Left lung (tissue), 14 donors: ENCODE measurements around the gene ATF6. TPM values are rescaled to one million over a fixed set of nuclear protein-coding genes. Genes with fewer than 3 reads are reported as not detected.

Source experiments
- ATAC-seq: fragments of 200-7000 bp; cut with Tn5 transposase; one replicate; pipeline ENCODE4 v1.9.1; 2020; ENCODE audit warnings: moderate library complexity
- DNase-seq, 4 donors: peaks; one replicate each; pipeline ENCODE4 v3.0.0-alpha.2; 2013 to 2020
- H3K27ac ChIP-seq, 2 donors: fragments of 200-600 bp; sonication (generic) in 1 of 2; one replicate each; pipeline versions ENCODE4 v1.5.0 to v1.8.0; 2020 to 2021
- H3K27me3 ChIP-seq, 2 donors: fragments of 200-600 bp; sonication (generic) in 1 of 2; one replicate each; pipeline versions ENCODE4 v1.5.0 to v1.8.0; 2020 to 2021
- H3K36me3 ChIP-seq, 2 donors: fragments of 200-600 bp; sonication (generic) in 1 of 2; one replicate each; pipeline versions ENCODE4 v1.5.0 to v1.8.0; 2020 to 2021
- H3K4me1 ChIP-seq, 2 donors: fragments of 200-600 bp; one replicate each; pipeline ENCODE4 v1.8.0; 2021
- H3K4me3 ChIP-seq, 2 donors: fragments of 200-600 bp; sonication (generic) in 1 of 2; one replicate each; pipeline versions ENCODE4 v1.5.0 to v1.8.0; 2020 to 2021; ENCODE audit warnings: mild to moderate bottlenecking in 1 of 2
- H3K9me3 ChIP-seq, 2 donors: fragments of 200-600 bp; sonication (generic) in 1 of 2; one replicate each; pipeline versions ENCODE4 v1.5.0 to v1.8.0; 2020 to 2021
- CTCF ChIP-seq, 2 donors: fragments of 200-600 bp; sonication (generic) in 1 of 2; IDR thresholded peaks; one replicate each; pipeline versions ENCODE4 v1.5.0 to v1.8.0; 2021; ENCODE audit warnings: antibody characterized with exemption in 2 of 2
- intact Hi-C, 2 donors: fragments of 100-400 bp; cut with DNase I; formaldehyde crosslinking; loops; one replicate each; pipeline versions ENCODE4 v1.11.2 to v1.14.2; 2022
- long read RNA-seq, 12 donors: library from polyadenylated mRNA in 2 of 12; unstranded in 2 of 12; transcript quantifications; one replicate each; pipeline ENCODE4 v2.0.0 and lab custom pipeline, GENCODE V29; 2019 to 2026
- polyA plus RNA-seq, 6 donors: library from polyadenylated mRNA; unstranded; fragments of 120-200 nt; gene quantifications; one replicate each; pipeline ENCODE4 v1.2.1, GENCODE V29; 2013; ENCODE audit not compliant: insufficient read length in 6 of 6
- total RNA-seq, 2 donors: library from RNA; stranded (reverse); fragmentation: NEBNext Ultra II Directional; extraction: Animal tissue kit (Norgen Biotek cat#: 25700); gene quantifications; one replicate each; pipeline ENCODE4 v1.2.1, GENCODE V29; 2021
- donor health status: DM: no; HTN: yes; CAD: no.
- donor health status: DM: no; HTN: no; CAD: no.

Gene ATF6
- total RNA-seq: 10 to 100 TPM; 27.3 to 32.2 TPM
- 10 to 100 TPM; 26.3 to 32.6 (median 29.5) TPM for polyA plus RNA-seq
- long read RNA-seq, donor 1, full-length matches to known transcripts: 5 of 57 reads
- long read RNA-seq, donor 1, partial matches to known transcripts: 52 of 57 reads
- long read RNA-seq, donor 1, other reads (novel, unspliced or antisense): 0 of 57 reads
- long read RNA-seq, donor 2, full-length matches to known transcripts: 9 of 27 reads
- long read RNA-seq, donor 2, partial matches to known transcripts: 18 of 27 reads
- long read RNA-seq, donor 2, other reads (novel, unspliced or antisense): 0 of 27 reads
- long read RNA-seq, donor 3, full-length matches to known transcripts: 4 of 12 reads
- long read RNA-seq, donor 3, partial matches to known transcripts: 8 of 12 reads
- long read RNA-seq, donor 3, other reads (novel, unspliced or antisense): 0 of 12 reads
- long read RNA-seq, donor 4, full-length matches to known transcripts: 4 of 19 reads
- long read RNA-seq, donor 4, partial matches to known transcripts: 14 of 19 reads
- long read RNA-seq, donor 4, other reads (novel, unspliced or antisense): 1 of 19 reads
- long read RNA-seq, donor 5, full-length matches to known transcripts: 4 of 14 reads
- long read RNA-seq, donor 5, partial matches to known transcripts: 10 of 14 reads
- long read RNA-seq, donor 5, other reads (novel, unspliced or antisense): 0 of 14 reads
- long read RNA-seq, donor 6, full-length matches to known transcripts: 3 of 12 reads
- long read RNA-seq, donor 6, partial matches to known transcripts: 9 of 12 reads
- long read RNA-seq, donor 6, other reads (novel, unspliced or antisense): 0 of 12 reads
- long read RNA-seq, donor 7, full-length matches to known transcripts: 2 of 8 reads
- long read RNA-seq, donor 7, partial matches to known transcripts: 6 of 8 reads
- long read RNA-seq, donor 7, other reads (novel, unspliced or antisense): 0 of 8 reads
- long read RNA-seq, donor 8, full-length matches to known transcripts: 8 of 22 reads
- long read RNA-seq, donor 8, partial matches to known transcripts: 14 of 22 reads
- long read RNA-seq, donor 8, other reads (novel, unspliced or antisense): 0 of 22 reads
- long read RNA-seq, donor 9: 0 reads
- long read RNA-seq, donor 10, full-length matches to known transcripts: 4 of 16 reads
- long read RNA-seq, donor 10, partial matches to known transcripts: 11 of 16 reads
- long read RNA-seq, donor 10, other reads (novel, unspliced or antisense): 1 of 16 reads
- long read RNA-seq, donor 11, full-length matches to known transcripts: 3 of 3 reads
- long read RNA-seq, donor 11, partial matches to known transcripts: 0 of 3 reads
- long read RNA-seq, donor 11, other reads (novel, unspliced or antisense): 0 of 3 reads
- long read RNA-seq, donor 12, full-length matches to known transcripts: 6 of 13 reads
- long read RNA-seq, donor 12, partial matches to known transcripts: 7 of 13 reads
- long read RNA-seq, donor 12, other reads (novel, unspliced or antisense): 0 of 13 reads

- DNase-seq: peak; percentile 89 to 94 (median 92)
- intact Hi-C loops: no loop called here
- TF ChIP-seq CTCF (IDR thresholded peaks at IDR 0.05): no peak
- no peaks in the 10 kb centered on the region for H3K27me3 ChIP-seq
- ATAC-seq: peak; percentile 92
- no peaks in the 10 kb centered on the region for H3K9me3 ChIP-seq
- peak within 1 kb of the TSS; percentile 79 to 81 for H3K4me3 ChIP-seq
- H3K36me3 ChIP-seq: no peaks in the 10 kb centered on the region
- peaks cover 9 to 45% of the 10 kb centered on the region in 2 donors for H3K4me1 ChIP-seq
- H3K27ac ChIP-seq: peak within 1 kb of the TSS; percentile 79 to 83
Observed at GRCh38 chr1:161766102-161766981, at the start of gene ATF6. Gene ATF6, plus strand, starts transcription at chr1:161766320. Its CDS starts 41 bp downstream, at chr1:161766361.

GRCh38 chr1:161718559-161719324 is 47.4 kb upstream of the ATF6 start:
- H3K27me3 ChIP-seq: peaks cover 0 to 72% of the 10 kb centered on the region in 2 donors
- peaks cover 0 to 4% of the 10 kb centered on the region in 2 donors for H3K4me1 ChIP-seq
- no peak for TF ChIP-seq CTCF (IDR thresholded peaks at IDR 0.05)
- ATAC-seq (no peak), DNase-seq (no peak)
- intact Hi-C loops: no loop called here
- no peak overlapping the region for H3K4me3 ChIP-seq
- no peaks in the 10 kb centered on the region for H3K9me3 ChIP-seq
- H3K36me3 ChIP-seq: no peaks in the 10 kb centered on the region
- no peak overlapping the region for H3K27ac ChIP-seq

GRCh38 chr1:161719325-161719611 is 46.9 kb upstream of the ATF6 start:
- Histone ChIP-seq H3K4me3 (no peak overlapping the region), H3K9me3 (no peaks in the 10 kb centered on the region), H3K4me1 (peaks cover 0 to 4% of the 10 kb centered on the region in 2 donors), H3K27me3 (peaks cover 0 to 72% of the 10 kb centered on the region in 2 donors), H3K27ac (no peak overlapping the region), H3K36me3 (no peaks in the 10 kb centered on the region)
- intact Hi-C loops: no loop called here
- DNase-seq (no peak), ATAC-seq (no peak)
- TF ChIP-seq CTCF (IDR thresholded peaks at IDR 0.05): no peak

GRCh38 chr1:161720422-161720821 is 45.7 kb upstream of the ATF6 start:
- peaks cover 3 to 72% of the 10 kb centered on the region in 2 donors for H3K27me3 ChIP-seq
- intact Hi-C loops: no loop called here
- no peaks in the 10 kb centered on the region for H3K36me3 ChIP-seq
- no peaks in the 10 kb centered on the region for H3K9me3 ChIP-seq
- H3K27ac ChIP-seq: no peak overlapping the region
- DNase-seq (no peak), ATAC-seq (no peak)
- no peak overlapping the region for H3K4me3 ChIP-seq
- TF ChIP-seq CTCF (IDR thresholded peaks at IDR 0.05): no peak
- peaks cover 0 to 7% of the 10 kb centered on the region in 2 donors for H3K4me1 ChIP-seq
